ENCODE measurements around the gene ZBTB38. TPM values are rescaled to one million over a fixed set of nuclear protein-coding genes. Genes with fewer than 3 reads are reported as not detected.

The ZBTB38 gene
- total RNA-seq, 1 donor from 2014 or later, result 116 TPM

GRCh38 chr3:141332416-141332815, 35.9 kb upstream of the ZBTB38 start:
- DNase-seq, result no peak
- Histone ChIP-seq H3K27me3 (ENCODE audit: low read depth) (no peaks in the 10 kb centered on the region), H3K9me3 (replicated peaks) (no peaks in the 10 kb centered on the region), H3K27ac (replicated peaks) (peak overlapping the region; percentile 67), H3K36me3 (no peaks in the 10 kb centered on the region), H3K4me3 (no peak overlapping the region), H3K4me1 (peaks cover 21% of the 10 kb centered on the region)
- intact Hi-C loops (cut with micrococcal nuclease), result no loop called here
- no peak for TF ChIP-seq CTCF (IDR thresholded peaks at IDR 0.05; ENCODE audit: borderline replicate concordance)

GRCh38 chr3:141333836-141334626, 34.3 kb upstream of the ZBTB38 start:
- no peaks in the 10 kb centered on the region for H3K36me3 ChIP-seq
- no peak for TF ChIP-seq CTCF (IDR thresholded peaks at IDR 0.05; ENCODE audit: borderline replicate concordance)
- peaks cover 14% of the 10 kb centered on the region for H3K4me1 ChIP-seq
- H3K27me3 ChIP-seq (ENCODE audit: low read depth), result no peaks in the 10 kb centered on the region
- intact Hi-C loops (cut with micrococcal nuclease), result no loop called here
- DNase-seq, result no peak
- H3K4me3 ChIP-seq, result no peak overlapping the region
- no peak overlapping the region for H3K27ac ChIP-seq (replicated peaks)
- no peaks in the 10 kb centered on the region for H3K9me3 ChIP-seq (replicated peaks)

- no peak overlapping the region for H3K27ac ChIP-seq (replicated peaks)
- no peaks in the 10 kb centered on the region for H3K27me3 ChIP-seq (ENCODE audit: low read depth)
- intact Hi-C loops (cut with micrococcal nuclease), result no loop called here
These were observed 33.6 kb upstream of the ZBTB38 start for GRCh38 chr3:141334627-141335250.

GRCh38 chr3:141335531-141336061, 32.7 kb upstream of the ZBTB38 start:
- DNase-seq, result no peak
- Histone ChIP-seq H3K27ac (replicated peaks) (no peak overlapping the region), H3K36me3 (no peaks in the 10 kb centered on the region), H3K4me3 (no peak overlapping the region), H3K27me3 (ENCODE audit: low read depth) (no peaks in the 10 kb centered on the region), H3K9me3 (replicated peaks) (no peaks in the 10 kb centered on the region), H3K4me1 (peaks cover 14% of the 10 kb centered on the region)
- intact Hi-C loops (cut with micrococcal nuclease), result no loop called here
- no peak for TF ChIP-seq CTCF (IDR thresholded peaks at IDR 0.05; ENCODE audit: borderline replicate concordance)

More at GRCh38 chr3:141334627-141335250, 33.6 kb upstream of the ZBTB38 start:
- Histone ChIP-seq H3K36me3 (no peaks in the 10 kb centered on the region), H3K4me1 (peaks cover 14% of the 10 kb centered on the region), H3K4me3 (no peak overlapping the region), H3K9me3 (replicated peaks) (no peaks in the 10 kb centered on the region)
- no peak for DNase-seq
- TF ChIP-seq CTCF (IDR thresholded peaks at IDR 0.05; ENCODE audit: borderline replicate concordance), result no peak

GRCh38 chr3:141336672-141337522, 31.4 kb upstream of the ZBTB38 start:
- intact Hi-C loops (cut with micrococcal nuclease), result no loop called here
- H3K4me1 ChIP-seq, result peaks cover 14% of the 10 kb centered on the region
- H3K27me3 ChIP-seq (ENCODE audit: low read depth), result no peaks in the 10 kb centered on the region
- no peak for TF ChIP-seq CTCF (IDR thresholded peaks at IDR 0.05; ENCODE audit: borderline replicate concordance)
- no peak overlapping the region for H3K4me3 ChIP-seq
- no peak for DNase-seq
- H3K27ac ChIP-seq (replicated peaks), result no peak overlapping the region
- H3K9me3 ChIP-seq (replicated peaks), result no peaks in the 10 kb centered on the region
- H3K36me3 ChIP-seq, result no peaks in the 10 kb centered on the region

Data from left ventricle myocardium inferior (tissue), 1 donor.